SH-SY5Y (cell line): ENCODE data around the gene LSAMP.

Experiments used
- GATA2 ChIP-seq: IDR thresholded peaks from 2 replicates; pipeline ENCODE4 v1.6.1; 2011; ENCODE audit warnings: mild to moderate bottlenecking, low read depth, low read length
- GATA3 ChIP-seq: IDR thresholded peaks from 2 replicates; pipeline ENCODE4 v1.6.1; 2011; ENCODE audit warnings: low read depth, mild to moderate bottlenecking, low read length, moderate library complexity

- TF ChIP-seq GATA2 (no peak), GATA3 (no peak)
Observed at GRCh38 chr3:115832265-115832664, 613.0 kb downstream of the LSAMP start.
